Activated CD8-positive, alpha-beta T cell treated with anti-CD3 and anti-CD28 coated beads, Interleukin-2, amount 10 ng/mL, durations not matched to agents 7 days and 5 days (primary cell): ENCODE results near the gene MYO1G. TPM values are rescaled to one million over a fixed set of nuclear protein-coding genes. Genes with fewer than 3 reads are reported as not detected.

Experiments used
- ATAC-seq: fragments of 150-1000 bp; cut with Tn5 transposase; one replicate; pipeline ENCODE4 v1.10.0; 2021; ENCODE audit warnings: moderate library complexity
- CTCF ChIA-PET: fragments of 350-600 bp; sonication (Branson Sonifier 250); formaldehyde crosslinking; loops from one replicate; lab custom pipeline; 2021; ENCODE audit warnings: antibody characterized with exemption; lab: Charles Lee
- POLR2A ChIA-PET: fragments of 350-600 bp; sonication (Branson Sonifier 250); formaldehyde crosslinking; loops from one replicate; lab custom pipeline; 2021; ENCODE audit warnings: antibody characterized with exemption; lab: Charles Lee
- DNase-seq: peaks from one replicate; pipeline ENCODE4 v3.0.0-alpha.2; 2020
- H3K27ac Mint-ChIP-seq: one replicate; pipeline ENCODE4 v1.8.0; 2021; ENCODE audit warnings: mild to moderate bottlenecking, mixed read lengths
- H3K27me3 Mint-ChIP-seq: one replicate; pipeline ENCODE4 v1.8.0; 2021; ENCODE audit warnings: low read depth, mixed read lengths
- H3K36me3 Mint-ChIP-seq: one replicate; pipeline ENCODE4 v1.8.0; 2021; ENCODE audit warnings: low read depth, mixed read lengths
- H3K4me1 Mint-ChIP-seq: one replicate; pipeline ENCODE4 v1.8.0; 2021; ENCODE audit warnings: low read depth, mixed read lengths
- H3K4me3 Mint-ChIP-seq: one replicate; pipeline ENCODE4 v1.8.0; 2021; ENCODE audit warnings: mild to moderate bottlenecking, mixed read lengths
- H3K9me3 Mint-ChIP-seq: one replicate; pipeline ENCODE4 v1.8.0; 2022; ENCODE audit warnings: mixed read lengths; ENCODE audit not compliant: insufficient read depth
- total RNA-seq, 2 experiments: library from RNA; stranded (reverse); gene quantifications; one replicate each; pipeline ENCODE4 v1.2.3, GENCODE V29; 2021

Gene MYO1G
- total RNA-seq, 2 experiments from 2014 or later: 435 to 453 TPM

- ATAC-seq (no peak), DNase-seq (no peak)
- no peak overlapping the region for H3K4me3 Mint-ChIP-seq
- no peaks in the 10 kb centered on the region for H3K9me3 Mint-ChIP-seq
- peaks cover 89% of the 10 kb centered on the region for H3K36me3 Mint-ChIP-seq
- peaks cover 55% of the 10 kb centered on the region for H3K4me1 Mint-ChIP-seq
- POLR2A ChIA-PET: interaction anchor here (0.6 to 13.9 kb wide), 20 partner anchors 10 to 398 kb away, joined by 3 to 234 read pairs (median 6); partner anchors contain the start of genes CCM2, H2AZ2 and TBRG4
- peak overlapping the region; percentile 52 for H3K27ac Mint-ChIP-seq
- CTCF ChIA-PET: interaction anchor here (0.8 to 6.3 kb wide), 18 partner anchors 8 to 174 kb away, joined by 3 to 111 read pairs (median 8); partner anchors contain the start of gene CCM2
- H3K27me3 Mint-ChIP-seq: no peaks in the 10 kb centered on the region
Observed at GRCh38 chr7:44972562-44972961, 6.3 kb downstream of the MYO1G start.

GRCh38 chr7:44971902-44972441, 6.8 kb downstream of the MYO1G start:
- no peaks in the 10 kb centered on the region for H3K9me3 Mint-ChIP-seq
- H3K36me3 Mint-ChIP-seq: peaks cover 90% of the 10 kb centered on the region
- H3K27ac Mint-ChIP-seq: peak overlapping the region; percentile 70
- no peak for DNase-seq
- CTCF ChIA-PET: interaction anchor here (0.8 to 6.3 kb wide), 10 partner anchors 9 to 174 kb away, joined by 3 to 111 read pairs (median 10); partner anchors contain the start of gene CCM2
- H3K27me3 Mint-ChIP-seq: no peaks in the 10 kb centered on the region
- POLR2A ChIA-PET: interaction anchor here (0.7 to 13.9 kb wide), 15 partner anchors 7 to 174 kb away, joined by 3 to 234 read pairs (median 6); partner anchors contain the start of genes CCM2, H2AZ2 and MYO1G
- peaks cover 55% of the 10 kb centered on the region for H3K4me1 Mint-ChIP-seq
- no peak overlapping the region for H3K4me3 Mint-ChIP-seq
- no peak for ATAC-seq

GRCh38 chr7:44971188-44971901, 7.5 kb downstream of the MYO1G start:
- Mint-ChIP-seq H3K9me3 (no peaks in the 10 kb centered on the region), H3K4me1 (peaks cover 49% of the 10 kb centered on the region), H3K27ac (peak overlapping the region; percentile 70), H3K4me3 (no peak overlapping the region), H3K36me3 (peaks cover 88% of the 10 kb centered on the region), H3K27me3 (no peaks in the 10 kb centered on the region)
- ChIA-PET CTCF (interaction anchor here (3.6 to 6.3 kb wide), 3 partner anchors 29 to 164 kb away, joined by 38 to 111 read pairs (median 90); partner anchors contain the start of gene CCM2), POLR2A (interaction anchor here (0.8 to 13.9 kb wide), 11 partner anchors 8 to 165 kb away, joined by 3 to 234 read pairs (median 7); partner anchors contain the start of genes CCM2 and MYO1G)
- ATAC-seq (no peak), DNase-seq (no peak)

DNA sequence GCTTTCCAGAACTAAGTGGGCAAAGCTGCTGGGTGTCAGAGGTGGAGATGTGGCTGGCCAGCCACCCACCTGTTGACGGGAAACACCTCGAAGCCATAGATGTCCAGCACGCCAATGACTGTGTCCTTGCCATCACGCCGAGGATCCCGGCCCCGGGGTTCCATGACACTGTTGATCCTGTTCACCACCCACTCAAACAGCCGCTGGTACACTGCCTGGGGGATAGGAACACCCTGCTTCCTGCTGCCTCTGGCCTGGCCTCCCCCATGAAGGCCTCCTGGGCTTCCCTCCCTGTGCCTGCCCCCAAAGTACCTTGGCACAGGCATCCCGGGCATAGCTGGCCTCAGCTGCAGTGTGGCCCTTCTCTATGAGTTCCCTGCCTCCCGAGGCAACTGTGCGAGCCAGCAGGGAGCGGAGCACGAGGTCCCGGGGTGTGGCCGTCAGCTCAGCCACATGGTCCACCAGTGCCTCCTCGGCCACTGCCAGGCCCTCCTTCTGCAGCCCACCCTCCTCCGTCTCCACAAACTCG, 8.2 kb downstream of the MYO1G start:
- Mint-ChIP-seq H3K27me3 (no peaks in the 10 kb centered on the region), H3K4me3 (no peak overlapping the region), H3K36me3 (peaks cover 87% of the 10 kb centered on the region), H3K4me1 (peaks cover 42% of the 10 kb centered on the region), H3K27ac (no peak overlapping the region), H3K9me3 (no peaks in the 10 kb centered on the region)
- ATAC-seq (no peak), DNase-seq (no peak)
- POLR2A ChIA-PET: interaction anchor here (0.7 to 5.9 kb wide), 8 partner anchors 8 to 165 kb away, joined by 3 to 96 read pairs (median 4); partner anchors contain the start of genes MYO1G and PURB
- CTCF ChIA-PET: no interaction called here

DNA sequence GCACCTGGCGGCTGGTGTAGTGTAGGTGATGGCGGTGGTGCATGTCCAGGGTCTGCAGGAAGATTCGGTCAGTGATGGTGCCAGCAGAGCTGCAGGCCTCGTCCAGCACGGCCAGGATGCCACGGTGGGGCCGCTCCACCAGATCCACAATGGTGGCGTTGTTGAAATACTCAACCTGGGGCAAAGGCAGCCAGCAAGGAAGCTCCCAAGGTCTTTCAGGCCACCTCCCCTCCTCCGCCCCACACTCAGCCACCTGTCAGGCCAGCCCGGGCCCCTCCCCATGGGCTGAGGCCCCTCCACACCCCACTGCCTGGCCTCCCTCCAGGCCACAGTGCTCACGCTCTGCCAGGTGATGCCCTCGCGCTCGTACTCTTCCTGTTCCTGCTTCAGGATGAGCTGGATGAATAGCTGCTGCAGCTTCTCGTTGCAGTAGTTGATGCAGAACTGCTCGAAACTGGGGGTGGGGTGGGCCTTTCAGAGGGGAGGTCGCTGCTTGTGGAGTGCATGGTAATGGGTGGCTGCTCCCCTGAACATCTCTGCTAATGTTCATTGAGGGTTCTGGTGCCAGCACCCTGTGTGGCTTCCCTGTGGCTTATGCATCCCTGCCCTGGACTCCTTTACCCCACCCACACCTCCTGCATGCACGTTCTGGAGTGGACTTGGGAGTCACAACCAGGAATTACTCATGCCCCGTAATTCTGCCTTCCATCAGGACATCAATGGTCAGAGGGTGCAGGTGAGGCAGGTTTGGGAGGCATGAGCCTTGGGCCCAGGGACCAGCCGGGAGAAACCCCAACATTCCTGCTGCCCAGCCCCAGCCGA, 8.9 kb downstream of the MYO1G start:
- peaks cover 36% of the 10 kb centered on the region for H3K4me1 Mint-ChIP-seq
- no peak overlapping the region for H3K4me3 Mint-ChIP-seq
- POLR2A ChIA-PET: interaction anchor here (0.7 to 5.9 kb wide), 8 partner anchors 8 to 168 kb away, joined by 3 to 96 read pairs (median 4); partner anchors contain the start of genes MYO1G and PURB
- no peak for ATAC-seq
- peaks cover 87% of the 10 kb centered on the region for H3K36me3 Mint-ChIP-seq
- CTCF ChIA-PET: no interaction called here
- H3K9me3 Mint-ChIP-seq: no peaks in the 10 kb centered on the region
- no peak overlapping the region for H3K27ac Mint-ChIP-seq
- no peak for DNase-seq
- no peaks in the 10 kb centered on the region for H3K27me3 Mint-ChIP-seq

GRCh38 chr7:44969049-44969700, 9.6 kb downstream of the MYO1G start:
- Mint-ChIP-seq H3K4me1 (peaks cover 28% of the 10 kb centered on the region), H3K36me3 (peaks cover 85% of the 10 kb centered on the region), H3K27ac (no peak overlapping the region), H3K9me3 (no peaks in the 10 kb centered on the region), H3K4me3 (no peak overlapping the region), H3K27me3 (no peaks in the 10 kb centered on the region)
- DNase-seq: no peak
- ChIA-PET CTCF (no interaction called here), POLR2A (interaction anchor here (1.0 to 3.0 kb wide), 5 partner anchors 10 to 169 kb away, joined by 3 to 11 read pairs (median 4); partner anchors contain the start of gene MYO1G)
- ATAC-seq: no peak

GRCh38 chr7:44967571-44968446, 11.0 kb downstream of the MYO1G start:
- DNase-seq (no peak), ATAC-seq (no peak)
- no peak overlapping the region for H3K4me3 Mint-ChIP-seq
- H3K4me1 Mint-ChIP-seq: peaks cover 23% of the 10 kb centered on the region
- no peaks in the 10 kb centered on the region for H3K9me3 Mint-ChIP-seq
- peak overlapping the region; percentile 50 for H3K27ac Mint-ChIP-seq
- CTCF ChIA-PET: no interaction called here
- POLR2A ChIA-PET: interaction anchor here (0.5 kb wide), 1 partner anchor 119 kb away, joined by 3 read pairs; no protein-coding TSS in a partner anchor
- no peaks in the 10 kb centered on the region for H3K27me3 Mint-ChIP-seq
- H3K36me3 Mint-ChIP-seq: peaks cover 81% of the 10 kb centered on the region

DNA sequence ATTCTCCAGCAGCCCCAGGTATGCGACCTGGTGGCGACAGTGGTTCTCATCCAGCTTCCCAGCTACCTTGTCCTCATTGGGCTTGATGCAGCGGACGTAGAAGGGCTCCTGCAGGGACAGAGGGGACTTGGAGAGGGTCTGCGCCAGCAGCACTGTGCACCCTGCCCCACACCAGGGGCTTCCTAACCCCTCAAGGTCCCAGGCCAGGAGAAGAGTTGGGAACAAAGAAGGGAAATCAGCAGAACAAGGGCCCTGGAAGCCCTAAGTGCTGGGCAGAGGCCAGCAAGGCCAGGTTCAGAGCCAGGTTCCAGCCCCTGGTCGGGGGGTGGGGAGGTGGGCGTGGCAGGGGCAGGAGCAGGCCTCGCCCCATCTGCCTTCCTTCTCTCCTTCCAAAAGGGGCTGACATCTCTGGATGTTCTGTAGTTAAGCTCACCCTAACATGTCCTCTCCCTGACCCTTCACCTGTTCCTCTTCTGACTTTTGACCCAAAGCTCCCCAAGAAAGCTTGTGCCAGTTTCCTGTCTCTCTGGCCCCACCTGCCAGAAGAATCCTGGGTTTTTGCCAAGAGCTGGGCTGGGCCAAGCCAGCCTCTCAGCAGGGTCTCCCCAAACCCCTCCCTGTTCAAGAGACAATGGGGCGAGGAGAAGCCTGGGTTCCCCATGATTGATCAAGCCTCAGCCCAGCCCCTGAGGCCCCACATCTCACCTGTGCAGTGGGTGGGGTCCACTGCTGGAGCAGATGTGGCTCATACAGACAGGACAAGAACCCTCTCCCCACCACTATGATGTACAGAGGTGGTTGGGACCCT, 11.9 kb downstream of the MYO1G start:
- ATAC-seq (no peak), DNase-seq (no peak)
- Mint-ChIP-seq H3K9me3 (no peaks in the 10 kb centered on the region), H3K27me3 (no peaks in the 10 kb centered on the region), H3K36me3 (peaks cover 72% of the 10 kb centered on the region), H3K27ac (no peak overlapping the region), H3K4me1 (peaks cover 14% of the 10 kb centered on the region), H3K4me3 (no peak overlapping the region)
- ChIA-PET POLR2A (interaction anchor here (0.5 kb wide), 1 partner anchor 20 kb away, joined by 3 read pairs; no protein-coding TSS in a partner anchor), CTCF (no interaction called here)

DNA sequence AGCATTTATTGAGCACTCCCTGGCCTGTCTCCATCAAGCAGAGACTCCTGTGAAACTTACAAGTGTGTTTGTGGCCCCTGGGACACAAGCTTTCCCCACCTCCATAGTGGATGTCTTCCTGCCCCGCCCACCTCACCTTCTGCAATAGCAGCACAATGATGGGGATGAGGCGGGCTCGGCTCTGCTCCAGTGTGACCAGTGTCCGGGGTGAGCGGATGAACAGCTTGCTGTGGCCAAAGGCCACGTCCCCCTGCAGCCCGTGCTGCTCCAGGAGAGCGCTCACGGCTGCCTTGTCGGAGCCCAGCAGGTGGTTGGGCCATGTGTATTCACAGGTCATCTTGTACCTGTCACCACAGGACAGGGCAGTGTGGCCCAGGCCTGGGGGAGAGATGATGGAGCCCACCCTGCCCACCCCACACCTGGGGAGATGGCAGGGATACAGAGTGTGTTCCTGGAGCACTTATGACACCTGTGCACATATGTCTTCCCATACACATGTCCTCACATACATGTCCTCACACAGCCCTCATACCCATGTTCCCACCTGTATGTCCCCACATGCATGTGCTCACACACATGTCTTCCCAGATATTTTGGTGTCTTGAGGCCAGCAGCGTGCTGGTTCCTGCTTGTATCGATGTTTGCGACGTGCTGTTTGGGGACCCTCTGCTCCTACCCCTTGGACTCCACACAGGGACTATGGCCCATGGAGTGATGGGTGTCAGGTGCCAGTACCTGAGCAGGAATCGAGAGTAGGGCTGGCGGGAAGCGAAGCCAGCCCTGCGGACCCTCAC, 12.7 kb downstream of the MYO1G start:
- Mint-ChIP-seq H3K27ac (no peak overlapping the region), H3K36me3 (peaks cover 68% of the 10 kb centered on the region), H3K4me1 (peaks cover 10% of the 10 kb centered on the region), H3K9me3 (no peaks in the 10 kb centered on the region), H3K4me3 (no peak overlapping the region), H3K27me3 (no peaks in the 10 kb centered on the region)
- ChIA-PET POLR2A (interaction anchor here (0.5 to 1.5 kb wide), 7 partner anchors 9 to 107 kb away, joined by 3 to 4 read pairs (median 3); partner anchors contain the start of genes MYO1G and PURB), CTCF (interaction anchor here (0.7 kb wide), 1 partner anchor 1759 kb away, joined by 3 read pairs; no protein-coding TSS in a partner anchor)
- DNase-seq: no peak
- ATAC-seq: no peak
